OCI-LY7 (cell line): ENCODE data around the gene FXR1. TPM values are rescaled to one million over a fixed set of nuclear protein-coding genes. Genes with fewer than 3 reads are reported as not detected.

Source experiments
- BruUV-seq: library from RNA; stranded (reverse); fragments of 400-500 nt; replicated peaks from 2 replicates; lab custom pipeline; 2021; lab: Mats Ljungman, UMichigan
- CTCF ChIA-PET: fragments of 300-600 bp; sonication (Branson Sonifier 250); formaldehyde crosslinking; loops from one replicate; lab custom pipeline; 2022; ENCODE audit warnings: antibody characterized with exemption; ENCODE audit not compliant: unreplicated experiment; lab: Charles Lee
- POLR2A ChIA-PET: fragments of 300-600 bp; sonication (Branson Sonifier 250); formaldehyde crosslinking; loops from one replicate; lab custom pipeline; 2022; ENCODE audit warnings: antibody characterized with exemption; lab: Charles Lee
- DNase-seq: peaks from one replicate; pipeline ENCODE4 v3.0.0-alpha.2; 2015; ENCODE audit warnings: low spot score
- H2AFZ ChIP-seq: fragments of 200-600 bp; sonication (generic), shearing (Covaris generic); 2 replicates; pipeline ENCODE4 v1.6.1; 2014; ENCODE audit warnings: mild to moderate bottlenecking, antibody characterized with exemption, low read length, moderate library complexity
- H3K27ac ChIP-seq: fragments of 200-600 bp; sonication (generic); 2 replicates; pipeline ENCODE4 v1.5.1; 2014; ENCODE audit warnings: mixed run types, low read depth, mild to moderate bottlenecking, moderate library complexity, low read length, inconsistent platforms; ENCODE audit not compliant: poor library complexity, severe bottlenecking
- H3K36me3 ChIP-seq: fragments of 200-600 bp; sonication (generic); 2 replicates; pipeline ENCODE4 v1.6.1; 2014; ENCODE audit warnings: mild to moderate bottlenecking, antibody characterized with exemption, low read length, moderate library complexity, mixed read lengths; ENCODE audit not compliant: insufficient read depth
- H3K4me1 ChIP-seq: fragments of 200-600 bp; sonication (generic); 2 replicates; pipeline ENCODE4 v1.5.1; 2014; ENCODE audit warnings: mild to moderate bottlenecking, low read length; ENCODE audit not compliant: insufficient read depth, poor library complexity, severe bottlenecking
- H3K4me2 ChIP-seq: fragments of 200-600 bp; sonication (generic); 2 replicates; pipeline ENCODE4 v1.6.1; 2014; ENCODE audit warnings: mild to moderate bottlenecking, low read length
- H3K4me3 ChIP-seq: fragments of 200-600 bp; sonication (generic); 2 replicates; pipeline ENCODE4 v1.5.1; 2014; ENCODE audit warnings: mild to moderate bottlenecking, low read depth, low read length; ENCODE audit not compliant: poor library complexity, severe bottlenecking
- H3K79me2 ChIP-seq: fragments of 200-600 bp; sonication (generic); 2 replicates; pipeline ENCODE4 v1.6.1; 2016; ENCODE audit warnings: low read depth, mild to moderate bottlenecking, low read length, moderate library complexity, mixed read lengths; ENCODE audit not compliant: insufficient read depth
- H3K9me2 ChIP-seq: fragments of 200-600 bp; sonication (generic); 2 replicates; pipeline ENCODE4 v1.6.1; 2016; ENCODE audit warnings: mild to moderate bottlenecking, low read length, mixed read lengths; ENCODE audit not compliant: insufficient read depth
- H3K9me3 ChIP-seq: fragments of 200-600 bp; sonication (generic); 2 replicates; pipeline ENCODE4 v1.6.1; 2014; ENCODE audit warnings: mild to moderate bottlenecking, mixed run types, low read length, mixed read lengths
- H4K20me1 ChIP-seq: fragments of 200-600 bp; sonication (generic); 2 replicates; pipeline ENCODE4 v1.6.1; 2014; ENCODE audit warnings: mild to moderate bottlenecking, antibody characterized with exemption, low read length, moderate library complexity, mixed read lengths; ENCODE audit not compliant: insufficient read depth
- CTCF ChIP-seq: fragments of 200-600 bp; sonication (generic); conservative IDR thresholded peaks from 2 replicates; pipeline ENCODE4 v1.5.1; 2014; ENCODE audit warnings: mild to moderate bottlenecking, antibody characterized with exemption, low read length, moderate library complexity, mixed read lengths
- EZH2phosphoT487 ChIP-seq: fragments of 200-600 bp; sonication (generic); IDR thresholded peaks from 2 replicates; pipeline ENCODE4 v1.6.1; 2018; ENCODE audit warnings: low read depth, borderline replicate concordance, mild to moderate bottlenecking, mixed run types, antibody characterized with exemption, low read length, moderate library complexity, mixed read lengths
- intact Hi-C: fragments of 100-400 bp; cut with micrococcal nuclease; formaldehyde crosslinking; loops from one replicate; pipeline ENCODE4 v1.10.0; 2022; ENCODE audit not compliant: unreplicated experiment
- total RNA-seq, 2 experiments: library from RNA; depleted of rRNA in 1 of 2; stranded (reverse); fragments of >200 nt in 1 of 2; shearing (Covaris generic) in 1 of 2; gene quantifications; 2 replicates each; pipeline ENCODE4 v1.2.3, GENCODE V29; 2014 to 2022

FXR1 gene
- total RNA-seq, 2 experiments from 2014 or later, result 90.6 to 161 TPM

- no peak overlapping the region for H3K4me2 ChIP-seq
- intact Hi-C loops, result no loop called here
- no peaks in the 10 kb centered on the region for H4K20me1 ChIP-seq
- POLR2A ChIA-PET, result interaction anchor here (0.7 kb wide), 1 partner anchor 15 kb away, joined by 3 read pairs; no protein-coding TSS in a partner anchor
- H3K4me1 ChIP-seq, result no peaks in the 10 kb centered on the region
- H3K9me2 ChIP-seq, result no peaks in the 10 kb centered on the region
- no peaks in the 10 kb centered on the region for H3K36me3 ChIP-seq
- no peak overlapping the region for H3K4me3 ChIP-seq
- BruUV-seq, result no TSS peak
- H3K9me3 ChIP-seq, result no peaks in the 10 kb centered on the region
- CTCF ChIA-PET, result no interaction called here
- H2AFZ ChIP-seq, result no peak overlapping the region
- H3K27ac ChIP-seq, result no peak overlapping the region
- no peak for DNase-seq
- TF ChIP-seq CTCF, result no peak
- no peak for TF ChIP-seq EZH2phosphoT487
- no peaks in the 10 kb centered on the region for H3K79me2 ChIP-seq
These were observed 96.8 kb downstream of the FXR1 start for GRCh38 chr3:181009225-181009624.

GRCh38 chr3:181017690-181018089, 105.2 kb downstream of the FXR1 start:
- Histone ChIP-seq H2AFZ (no peak overlapping the region), H3K9me2 (no peaks in the 10 kb centered on the region), H4K20me1 (no peaks in the 10 kb centered on the region), H3K4me3 (no peak overlapping the region), H3K4me1 (no peaks in the 10 kb centered on the region), H3K36me3 (no peaks in the 10 kb centered on the region), H3K4me2 (no peak overlapping the region), H3K79me2 (no peaks in the 10 kb centered on the region), H3K27ac (no peak overlapping the region), H3K9me3 (no peaks in the 10 kb centered on the region)
- ChIA-PET CTCF (no interaction called here), POLR2A (interaction anchor here (0.5 kb wide), 1 partner anchor 862 kb away, joined by 5 read pairs; no protein-coding TSS in a partner anchor)
- no peak for DNase-seq
- TF ChIP-seq CTCF (no peak), EZH2phosphoT487 (no peak)
- no TSS peak for BruUV-seq
- intact Hi-C loops, result loop anchor here (10.0 kb wide), 1 partner anchor 213 kb away; no protein-coding TSS in a partner anchor

GRCh38 chr3:181025204-181025603, 112.7 kb downstream of the FXR1 start:
- Histone ChIP-seq H3K79me2 (no peaks in the 10 kb centered on the region), H3K4me2 (no peak overlapping the region), H3K36me3 (no peaks in the 10 kb centered on the region), H3K4me1 (no peaks in the 10 kb centered on the region), H3K9me3 (no peaks in the 10 kb centered on the region), H4K20me1 (no peaks in the 10 kb centered on the region), H3K27ac (no peak overlapping the region), H3K4me3 (no peak overlapping the region), H3K9me2 (no peaks in the 10 kb centered on the region), H2AFZ (no peak overlapping the region)
- ChIA-PET CTCF (no interaction called here), POLR2A (interaction anchor here (0.6 to 1.1 kb wide), 2 partner anchors 15 to 403 kb away, joined by 3 read pairs; no protein-coding TSS in a partner anchor)
- intact Hi-C loops, result no loop called here
- no TSS peak for BruUV-seq
- TF ChIP-seq CTCF, result no peak
- TF ChIP-seq EZH2phosphoT487, result no peak
- no peak for DNase-seq
